Posterior vena cava (tissue), 2 donors: ENCODE data around the gene BSG. TPM values are rescaled to one million over a fixed set of nuclear protein-coding genes. Genes with fewer than 3 reads are reported as not detected.

Source experiments
- DNase-seq: peaks from one replicate; pipeline ENCODE4 v3.0.0-alpha.2; 2020; ENCODE audit warnings: low spot score
- intact Hi-C, 2 donors: fragments of 100-400 bp; cut with DNase I; formaldehyde crosslinking; loops; one replicate each; pipeline versions ENCODE4 v1.14.1 to v1.14.2; 2022 to 2023
- total RNA-seq, 2 donors: library from RNA; stranded (reverse); fragmentation: NEBNext Ultra II Directional; extraction: Animal tissue kit (Norgen Biotek cat#: 25700); gene quantifications; one replicate each; pipeline ENCODE4 v1.2.1, GENCODE V29; 2021
- donor health status: DM: yes; HTN: yes; CAD: no.
- donor health status: DM: yes; HTN: yes; CAD: no.

BSG gene
- total RNA-seq, 2 donors from 2014 or later, result 288 to 300 TPM

DNA sequence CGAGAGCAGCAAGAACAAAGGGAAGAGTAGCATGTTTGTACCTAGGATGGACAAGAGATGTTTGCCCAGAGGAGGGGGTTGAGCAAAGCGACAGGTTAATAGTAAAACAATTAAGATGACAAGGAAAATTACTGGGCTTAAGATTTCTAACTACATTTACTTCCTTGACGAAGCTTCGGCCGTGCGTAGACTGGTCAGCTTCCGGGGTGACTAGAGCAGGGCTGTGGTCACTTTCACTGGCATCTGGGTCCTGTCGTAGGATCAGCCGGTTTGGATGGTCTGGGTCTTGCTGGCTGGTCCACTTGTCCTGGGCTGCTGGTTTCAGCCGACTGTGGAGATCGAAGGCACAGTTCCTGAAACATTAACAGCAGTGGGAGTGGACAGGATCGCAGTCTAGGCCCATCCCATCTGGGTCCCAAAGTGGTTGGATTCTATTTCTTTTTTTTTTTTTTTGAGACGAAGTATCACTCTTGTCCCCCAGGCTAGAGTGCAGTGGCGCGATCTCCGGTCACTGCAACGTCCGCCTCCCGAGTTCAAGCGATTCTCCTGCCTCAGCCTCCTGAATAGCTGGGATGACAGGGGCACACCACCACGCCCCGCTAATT lies 5.0 kb upstream of the BSG start:
- no peak for DNase-seq
- intact Hi-C loops, result no loop called here

- intact Hi-C loops, result loop anchor here in 1 of 2 donors (10.0 kb wide), 1 partner anchor 65 kb away; the partner anchor contains the start of genes FGF22 and POLRMT
- peak; percentile 64 for DNase-seq
Observed at GRCh38 chr19:570251-570686, 2.1 kb upstream of the BSG start.

GRCh38 chr19:570937-571565 lies 1.3 kb upstream of the BSG start:
- DNase-seq, result peak; percentile 81
- intact Hi-C loops, result loop anchor here in 1 of 2 donors (10.0 kb wide), 1 partner anchor 64 kb away; the partner anchor contains the start of genes FGF22 and POLRMT

GRCh38 chr19:571566-571974 lies 826 bp upstream of the BSG start:
- intact Hi-C loops, result loop anchor here in 1 of 2 donors (10.0 kb wide), 1 partner anchor 63 kb away; the partner anchor contains the start of genes FGF22 and POLRMT

DNA sequence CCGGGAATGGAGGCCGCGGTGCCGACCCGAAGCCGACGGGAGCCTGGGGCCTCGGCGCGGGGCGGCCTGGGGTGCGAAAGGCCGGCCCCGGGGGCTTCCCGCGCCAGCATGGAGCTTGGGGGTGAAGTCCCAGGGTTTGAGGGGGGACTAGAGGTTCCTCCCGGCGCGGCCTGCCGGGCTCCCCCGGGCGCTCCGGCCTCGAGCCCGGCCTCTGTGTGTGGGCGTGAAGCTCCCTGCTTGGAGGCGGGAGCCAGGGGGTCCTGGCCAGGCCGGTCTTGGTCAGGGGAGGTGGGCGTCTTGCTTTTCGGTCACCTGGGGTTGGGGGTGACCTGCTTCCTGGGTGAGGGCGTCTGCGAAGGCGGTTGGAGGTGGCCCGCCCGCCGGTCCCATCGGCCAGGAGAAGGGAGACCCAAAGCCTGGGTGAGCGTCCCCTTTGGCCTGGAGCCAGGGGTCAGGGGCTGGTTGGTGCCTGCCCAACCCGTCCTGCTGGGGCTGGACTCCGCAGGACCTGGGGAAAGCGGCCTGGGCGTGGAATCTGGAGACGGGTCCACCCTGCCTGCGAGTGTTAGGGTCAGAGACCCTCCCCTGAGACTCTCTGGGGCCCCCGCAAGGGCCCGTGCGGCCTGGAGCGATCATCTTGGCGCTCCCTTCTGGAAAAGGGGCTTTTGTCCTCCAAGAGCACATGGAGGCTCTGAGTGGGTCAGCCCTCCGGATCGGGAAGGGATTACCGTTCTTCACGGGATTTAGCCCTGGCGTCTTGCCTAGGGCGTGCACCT lies 535 bp downstream of the BSG start:
- DNase-seq, result peak; percentile 85

More at GRCh38 chr19:571566-571974, 826 bp upstream of the BSG start:
- DNase-seq, result no peak

DNA sequence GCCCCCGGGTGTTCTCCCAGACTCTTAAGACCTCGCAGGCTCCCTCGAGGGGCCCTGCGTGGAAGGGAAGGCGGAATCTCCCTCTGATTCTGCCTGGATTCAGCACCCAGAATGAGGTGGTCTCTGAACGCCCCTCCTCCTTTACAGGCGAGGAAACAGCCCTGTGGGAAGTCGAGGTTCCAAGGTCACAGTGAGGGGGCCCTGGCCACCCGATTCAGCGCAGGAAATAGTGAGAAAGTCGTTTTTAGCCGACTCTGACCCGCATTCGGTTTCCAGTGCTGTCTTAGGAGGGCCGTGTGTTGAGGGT lies 1.1 kb downstream of the BSG start:
- DNase-seq, result no peak
- intact Hi-C loops, result loop anchor here in 1 of 2 donors (10.0 kb wide), 1 partner anchor 61 kb away; the partner anchor contains the start of genes FGF22 and POLRMT

More for the DNA sequence above, 535 bp downstream of the BSG start:
- intact Hi-C loops, result loop anchor here in 1 of 2 donors (10.0 kb wide), 1 partner anchor 62 kb away; the partner anchor contains the start of genes FGF22 and POLRMT

DNA sequence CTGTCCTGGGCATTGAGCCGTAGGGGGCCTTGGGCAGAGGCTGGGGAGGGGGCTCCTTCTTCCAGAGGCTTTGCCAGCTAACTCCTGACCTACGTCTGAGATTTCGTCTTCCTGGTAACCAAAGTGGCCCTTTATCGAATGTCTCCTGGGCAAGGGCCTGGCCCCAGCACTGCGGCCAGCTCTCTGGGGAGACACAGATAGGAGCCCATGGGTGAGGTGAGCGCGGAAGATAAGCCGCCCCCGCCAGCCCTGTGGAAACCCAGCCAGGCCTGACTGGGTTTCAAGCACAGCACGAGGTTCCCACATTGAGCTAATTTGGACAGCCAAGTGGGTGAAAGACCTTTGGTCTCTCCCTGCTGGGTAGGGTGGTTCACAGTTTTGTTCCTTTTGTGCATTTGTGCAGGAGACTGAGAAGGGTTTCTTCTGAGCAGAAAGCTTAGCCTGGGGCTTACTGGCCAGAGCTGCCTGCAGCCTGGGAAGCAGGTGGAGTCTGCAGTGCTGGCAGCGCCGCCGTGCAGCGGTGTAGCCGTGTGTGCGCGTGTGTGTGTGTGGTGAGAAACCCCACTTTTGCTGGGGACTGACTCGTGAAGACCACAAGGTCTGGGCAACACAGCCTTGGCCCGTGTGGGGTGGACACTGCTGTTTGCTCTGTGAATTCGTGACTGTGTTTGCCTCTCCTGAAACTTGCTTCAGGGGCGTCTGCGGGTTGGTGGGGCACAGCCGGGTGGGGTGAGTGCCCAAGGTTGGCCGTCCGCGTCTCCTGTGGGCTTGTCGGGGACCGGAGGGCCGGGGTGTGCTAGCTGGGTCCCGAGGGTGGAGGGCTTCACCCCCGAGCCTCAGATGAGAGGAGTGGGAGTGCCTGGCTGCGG lies 2.5 kb downstream of the BSG start:
- intact Hi-C loops, result loop anchor here in 1 of 2 donors (10.0 kb wide), 1 partner anchor 60 kb away; the partner anchor contains the start of genes FGF22 and POLRMT
- peak; percentile 69 for DNase-seq

DNA sequence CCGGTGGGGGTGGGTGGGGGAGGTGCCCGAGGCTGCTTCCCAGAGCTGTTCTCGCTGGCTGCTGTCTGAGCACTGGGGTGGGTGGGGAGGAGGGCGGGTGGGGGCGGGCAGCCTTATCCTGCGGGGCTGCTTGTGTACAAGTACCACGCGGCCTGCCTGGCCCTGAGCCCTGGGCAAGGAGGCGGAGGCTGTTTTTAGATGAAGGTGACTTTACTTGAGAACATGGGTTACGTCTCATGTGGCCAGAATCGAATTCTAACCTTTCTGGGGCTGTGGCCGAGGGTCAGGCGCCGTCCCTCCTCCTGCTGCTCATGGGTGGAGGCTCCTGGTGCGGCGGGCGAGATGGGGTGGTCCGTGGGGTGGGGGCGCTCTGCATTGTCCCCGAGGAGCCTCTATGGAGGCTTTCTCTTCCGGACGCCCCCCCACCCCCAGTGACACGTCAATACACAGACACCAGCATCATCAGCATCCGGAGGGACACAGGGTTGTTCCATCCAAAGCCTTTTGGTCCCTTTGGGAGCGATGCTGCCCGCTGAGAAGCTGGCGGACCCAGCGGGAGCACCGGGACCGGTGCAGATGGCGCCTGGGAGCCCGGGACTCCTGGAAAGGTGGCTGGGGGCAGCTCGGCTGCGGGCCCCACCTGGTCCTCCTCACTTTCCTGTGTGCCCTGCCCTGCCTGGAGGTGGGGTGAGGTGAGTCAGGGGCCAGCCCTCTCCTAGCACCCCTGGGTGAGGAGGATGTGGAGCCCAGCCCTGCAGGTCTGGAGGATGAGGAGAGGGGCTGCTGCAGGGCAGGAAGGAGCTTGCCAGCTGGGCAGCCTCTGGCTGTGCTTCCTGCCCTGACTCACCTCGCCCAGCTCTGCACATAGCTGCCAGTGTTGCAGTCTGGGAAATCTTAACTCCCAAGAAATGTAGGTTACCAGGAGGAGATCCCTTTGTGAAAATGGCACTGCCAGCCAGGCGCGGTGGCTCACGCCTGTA lies 3.4 kb downstream of the BSG start:
- DNase-seq, result peak; percentile 66

DNA sequence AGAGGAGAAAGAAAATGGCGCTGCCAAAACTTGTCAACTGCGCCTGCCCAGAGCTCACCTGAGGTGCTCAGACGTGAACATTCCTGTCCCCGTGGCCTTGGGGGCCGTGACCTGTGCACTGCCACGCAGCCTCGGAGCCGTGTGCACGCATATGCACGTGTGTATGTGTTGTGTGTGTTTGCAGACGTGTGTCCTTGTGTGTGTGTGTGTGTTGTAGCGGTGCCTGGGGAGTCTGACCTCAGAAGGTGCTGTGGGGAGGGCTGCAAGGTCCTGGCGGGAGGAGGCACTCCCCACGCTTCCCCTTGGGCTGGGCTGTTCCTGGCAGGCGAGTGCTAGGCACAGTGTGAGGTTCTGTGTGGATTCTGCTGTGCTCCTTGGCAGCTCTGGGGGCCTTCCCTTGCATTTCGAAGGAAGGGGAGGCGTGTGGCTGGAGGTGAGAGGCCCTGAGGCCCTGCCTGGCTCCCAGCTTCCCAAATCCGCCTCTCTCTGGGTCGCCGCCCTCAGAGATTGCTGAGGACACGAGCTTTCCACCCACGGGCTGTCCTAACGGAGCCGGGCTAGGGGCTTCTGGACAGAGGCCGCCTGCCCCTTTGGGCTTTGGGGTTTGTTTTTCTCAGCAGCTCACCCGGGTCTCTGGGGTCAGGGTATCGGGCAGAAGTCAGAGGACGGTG lies 4.5 kb downstream of the BSG start:
- peak; percentile 76 for DNase-seq
- intact Hi-C loops, result loop anchor here in 1 of 2 donors (10.0 kb wide), 1 partner anchor 58 kb away; the partner anchor contains the start of genes FGF22 and POLRMT

More for the DNA sequence above, 3.4 kb downstream of the BSG start:
- intact Hi-C loops, result loop anchor here in 1 of 2 donors (10.0 kb wide), 1 partner anchor 59 kb away; the partner anchor contains the start of genes FGF22 and POLRMT

DNA sequence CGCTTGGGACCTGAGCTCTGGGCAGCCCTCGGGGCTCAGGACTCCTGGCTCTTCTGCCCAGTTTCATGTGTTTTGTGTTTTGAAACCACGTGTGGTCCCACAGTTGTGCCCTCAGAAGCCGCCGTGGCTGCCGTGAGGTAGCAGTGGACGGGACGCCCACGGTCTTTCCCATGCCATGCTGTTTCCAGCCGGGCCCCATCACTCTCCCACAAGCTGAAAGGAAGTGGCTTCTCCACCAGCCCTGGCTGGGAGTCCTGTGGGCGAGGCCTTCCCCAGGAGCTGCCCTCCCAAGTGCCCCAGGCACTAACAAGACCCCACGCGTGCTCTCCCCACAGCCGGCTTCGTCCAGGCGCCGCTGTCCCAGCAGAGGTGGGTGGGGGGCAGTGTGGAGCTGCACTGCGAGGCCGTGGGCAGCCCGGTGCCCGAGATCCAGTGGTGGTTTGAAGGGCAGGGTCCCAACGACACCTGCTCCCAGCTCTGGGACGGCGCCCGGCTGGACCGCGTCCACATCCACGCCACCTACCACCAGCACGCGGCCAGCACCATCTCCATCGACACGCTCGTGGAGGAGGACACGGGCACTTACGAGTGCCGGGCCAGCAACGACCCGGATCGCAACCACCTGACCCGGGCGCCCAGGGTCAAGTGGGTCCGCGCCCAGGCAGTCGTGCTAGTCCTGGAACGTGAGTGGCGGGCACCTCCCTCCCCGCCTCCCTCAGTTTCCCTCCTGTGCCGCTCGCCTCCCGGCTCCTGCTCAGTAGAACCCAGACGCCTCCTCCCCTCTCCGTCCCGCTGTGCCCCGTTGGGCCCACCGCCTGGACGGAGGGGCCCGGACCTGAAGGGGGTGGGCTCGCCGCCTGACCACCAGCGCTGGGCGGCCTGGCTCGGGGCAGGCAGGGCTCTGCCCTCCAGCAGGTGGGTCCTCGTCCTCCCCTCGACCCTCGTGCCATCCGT lies 5.3 kb downstream of the BSG start:
- intact Hi-C loops, result loop anchor here in 1 of 2 donors (10.0 kb wide), 1 partner anchor 57 kb away; the partner anchor contains the start of genes FGF22 and POLRMT
- peak; percentile 69 for DNase-seq

DNA sequence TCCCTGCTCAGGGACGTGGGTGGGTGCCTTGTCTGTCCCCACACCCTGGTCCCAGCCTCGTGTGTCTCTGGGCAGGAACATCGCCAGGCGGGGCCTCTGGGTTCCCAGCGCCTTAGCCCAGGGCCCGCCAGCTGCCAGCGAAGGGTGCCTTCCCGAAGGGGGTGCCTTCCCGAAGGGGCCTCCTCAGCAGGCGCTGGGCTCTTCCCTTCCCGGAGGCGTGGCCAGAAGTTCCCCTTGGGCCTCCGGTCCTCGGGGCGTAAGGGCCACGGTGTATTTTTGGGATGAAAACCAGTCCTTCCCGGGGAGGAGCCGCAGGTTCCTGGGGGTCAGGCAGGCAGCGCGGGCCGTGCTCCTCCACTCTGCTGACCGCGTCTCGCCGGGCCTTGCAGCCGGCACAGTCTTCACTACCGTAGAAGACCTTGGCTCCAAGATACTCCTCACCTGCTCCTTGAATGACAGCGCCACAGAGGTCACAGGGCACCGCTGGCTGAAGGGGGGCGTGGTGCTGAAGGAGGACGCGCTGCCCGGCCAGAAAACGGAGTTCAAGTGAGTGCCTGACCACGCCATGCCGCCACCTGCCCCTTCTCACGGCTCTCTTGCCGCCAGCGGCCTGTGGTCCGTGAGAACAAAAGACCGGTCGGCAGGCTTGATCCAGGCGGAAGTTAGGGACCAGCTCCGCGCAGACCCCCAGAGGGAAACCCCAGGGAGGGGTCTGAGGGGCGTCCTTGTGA lies 6.9 kb downstream of the BSG start:
- intact Hi-C loops, result loop anchor here in 1 of 2 donors (10.0 kb wide), 1 partner anchor 56 kb away; the partner anchor contains the start of genes FGF22 and POLRMT
- no peak for DNase-seq

DNA sequence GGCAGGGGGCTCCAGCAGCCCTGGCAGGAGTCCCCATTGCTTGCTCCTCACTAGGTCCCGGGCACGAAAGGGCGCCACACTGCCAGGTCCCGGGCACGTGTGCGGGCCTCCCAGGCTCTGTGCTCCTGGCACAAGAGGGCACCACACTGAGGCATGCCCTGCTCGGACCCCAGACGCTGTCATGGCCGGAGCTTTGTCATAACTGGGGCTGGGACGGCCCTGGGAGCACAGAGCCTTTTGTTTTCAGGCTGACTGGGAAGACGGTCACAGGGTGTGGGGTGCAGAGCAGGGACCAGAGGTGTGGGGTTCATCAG lies 7.4 kb downstream of the BSG start:
- intact Hi-C loops, result loop anchor here (10.0 kb wide), 2 partner anchors 55 to 145 kb away; partner anchors contain the start of genes FGF22 (in 1 of the 2) and POLRMT (in 1 of the 2)
- no peak for DNase-seq

GRCh38 chr19:580274-580835 lies 8.0 kb downstream of the BSG start:
- no peak for DNase-seq
- intact Hi-C loops, result loop anchor here in 1 of 2 donors (10.0 kb wide), 1 partner anchor 144 kb away; no protein-coding TSS in a partner anchor

DNA sequence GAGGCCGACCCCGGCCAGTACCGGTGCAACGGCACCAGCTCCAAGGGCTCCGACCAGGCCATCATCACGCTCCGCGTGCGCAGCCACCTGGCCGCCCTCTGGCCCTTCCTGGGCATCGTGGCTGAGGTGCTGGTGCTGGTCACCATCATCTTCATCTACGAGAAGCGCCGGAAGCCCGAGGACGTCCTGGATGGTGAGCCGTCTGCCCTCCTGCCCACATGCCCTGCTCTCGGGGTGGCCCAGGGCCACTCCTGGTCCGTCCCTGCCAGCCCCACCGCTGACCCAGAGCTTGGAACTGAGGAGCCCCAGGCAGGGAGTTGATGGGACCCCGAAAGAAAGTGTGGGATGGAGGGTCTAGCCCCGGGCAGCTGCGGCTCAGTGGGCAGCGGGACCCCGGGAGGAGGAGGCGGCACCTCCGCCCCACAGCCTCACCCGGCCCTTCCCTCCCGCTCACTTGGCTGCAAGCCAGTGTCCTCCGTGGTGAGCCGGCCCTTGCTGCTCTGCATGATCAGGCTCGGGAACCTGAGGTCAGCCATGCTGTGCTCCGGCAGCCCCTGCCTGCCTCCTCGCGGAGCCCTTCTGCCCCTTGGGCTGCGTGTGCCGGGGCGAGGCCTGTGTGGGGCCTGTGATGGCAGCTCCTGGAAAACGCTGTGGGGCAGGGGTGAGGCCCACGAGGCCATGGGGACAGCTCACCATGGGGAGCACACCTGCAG lies 9.2 kb downstream of the BSG start:
- intact Hi-C loops, result loop anchor here in 1 of 2 donors (10.0 kb wide), 1 partner anchor 143 kb away; no protein-coding TSS in a partner anchor
- peak; percentile 75 for DNase-seq
